HG03095 (cell line): ENCODE data around the gene JSRP1.

ENCODE experiments used
- ATAC-seq: cut with Tn5 transposase; IDR thresholded peaks from one replicate; pipeline ENCODE4 v1.9.1; 2021; ENCODE audit warnings: moderate library complexity; ENCODE audit not compliant: unreplicated experiment

The JSRP1 gene

GRCh38 chr19:2268480-2268830 lies 12.2 kb upstream of the JSRP1 start:
- no peak for ATAC-seq

DNA sequence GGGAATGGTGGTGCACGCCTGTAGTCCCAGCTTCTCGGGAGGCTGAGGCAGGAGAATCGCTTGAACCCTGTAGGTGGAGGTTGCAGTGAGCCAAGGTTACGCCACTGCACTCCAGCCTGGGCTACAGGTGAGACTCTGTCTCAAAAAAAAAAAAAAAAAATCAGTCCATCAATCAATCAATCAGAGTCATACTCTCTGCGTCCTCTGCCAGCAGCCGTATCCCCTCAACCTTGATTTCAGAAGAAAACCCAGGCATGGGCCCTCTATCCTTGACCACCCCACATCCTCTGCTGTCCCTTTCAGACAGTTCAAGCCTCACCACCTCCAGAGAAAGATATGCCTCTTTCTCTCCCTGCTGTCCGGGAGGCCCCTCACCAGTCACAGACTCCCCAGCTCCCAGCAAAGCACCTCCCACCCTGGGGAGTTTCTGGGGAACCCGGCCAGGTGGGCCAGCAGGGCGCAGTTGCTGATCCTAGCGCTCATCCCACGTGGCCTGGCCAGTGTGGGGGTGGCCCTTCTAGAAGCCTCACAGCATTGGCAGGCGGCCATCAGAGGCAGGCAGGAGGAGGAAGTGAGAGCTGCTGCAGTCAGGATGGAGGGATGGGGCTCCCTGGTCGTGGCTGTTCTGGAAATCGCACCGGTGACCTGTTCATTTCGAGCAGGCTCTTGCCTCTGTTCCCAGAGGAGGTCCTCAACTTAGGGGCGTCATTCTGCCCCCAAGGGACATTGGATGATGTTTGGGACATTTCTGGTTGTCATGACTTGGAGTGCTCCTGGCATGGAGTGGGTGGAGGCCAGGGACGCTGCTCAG lies 10.2 kb upstream of the JSRP1 start:
- no peak for ATAC-seq

GRCh38 chr19:2261438-2262172 lies 5.4 kb upstream of the JSRP1 start:
- no peak for ATAC-seq

DNA sequence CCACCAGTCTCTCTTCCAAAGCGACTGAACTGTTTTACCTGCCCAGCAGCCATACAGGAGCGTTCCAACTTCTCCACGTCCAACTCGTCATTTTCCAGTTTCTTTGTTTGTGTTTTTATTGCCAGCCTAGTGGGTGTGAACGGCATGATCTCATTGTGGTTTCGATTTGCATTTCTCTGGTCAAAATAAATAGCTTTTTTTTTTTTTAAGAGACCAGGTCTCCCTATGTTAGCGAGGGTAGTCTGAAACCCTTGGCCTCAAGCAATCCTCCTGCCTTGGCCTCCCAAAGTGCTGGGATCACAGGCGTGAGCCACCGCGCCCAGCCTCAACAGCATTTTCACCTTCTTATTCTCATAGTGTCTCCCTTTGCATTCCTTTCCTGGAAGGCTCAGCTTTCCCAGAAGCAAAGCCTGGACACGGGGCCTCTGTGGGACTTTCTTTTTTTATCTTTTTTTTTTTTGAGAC lies 4.2 kb upstream of the JSRP1 start:
- no peak for ATAC-seq

DNA sequence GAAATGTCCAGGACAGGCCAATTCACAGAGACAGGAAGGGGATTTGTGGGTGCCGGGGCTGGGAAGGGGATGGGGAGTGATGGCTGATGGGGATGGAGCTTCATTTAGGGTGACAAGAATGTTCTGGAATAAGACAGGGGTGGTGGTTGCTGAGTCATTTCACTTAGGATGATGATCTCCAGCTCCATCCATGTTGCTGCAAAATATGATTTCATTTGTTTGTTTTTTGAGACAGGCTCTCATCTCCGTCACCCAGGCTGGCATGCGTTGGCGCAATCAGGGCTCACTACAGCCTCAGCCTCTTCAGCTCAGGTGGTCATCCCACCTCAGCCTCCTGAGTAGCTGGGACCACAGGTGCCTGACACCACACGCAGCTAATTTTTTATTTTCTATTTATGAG lies 3.1 kb upstream of the JSRP1 start:
- ATAC-seq, result no peak

- ATAC-seq, result no peak
These were observed 938 bp downstream of the JSRP1 start for GRCh38 chr19:2255112-2255845.

GRCh38 chr19:2254064-2254872 lies 1.9 kb downstream of the JSRP1 start:
- ATAC-seq, result no peak

DNA sequence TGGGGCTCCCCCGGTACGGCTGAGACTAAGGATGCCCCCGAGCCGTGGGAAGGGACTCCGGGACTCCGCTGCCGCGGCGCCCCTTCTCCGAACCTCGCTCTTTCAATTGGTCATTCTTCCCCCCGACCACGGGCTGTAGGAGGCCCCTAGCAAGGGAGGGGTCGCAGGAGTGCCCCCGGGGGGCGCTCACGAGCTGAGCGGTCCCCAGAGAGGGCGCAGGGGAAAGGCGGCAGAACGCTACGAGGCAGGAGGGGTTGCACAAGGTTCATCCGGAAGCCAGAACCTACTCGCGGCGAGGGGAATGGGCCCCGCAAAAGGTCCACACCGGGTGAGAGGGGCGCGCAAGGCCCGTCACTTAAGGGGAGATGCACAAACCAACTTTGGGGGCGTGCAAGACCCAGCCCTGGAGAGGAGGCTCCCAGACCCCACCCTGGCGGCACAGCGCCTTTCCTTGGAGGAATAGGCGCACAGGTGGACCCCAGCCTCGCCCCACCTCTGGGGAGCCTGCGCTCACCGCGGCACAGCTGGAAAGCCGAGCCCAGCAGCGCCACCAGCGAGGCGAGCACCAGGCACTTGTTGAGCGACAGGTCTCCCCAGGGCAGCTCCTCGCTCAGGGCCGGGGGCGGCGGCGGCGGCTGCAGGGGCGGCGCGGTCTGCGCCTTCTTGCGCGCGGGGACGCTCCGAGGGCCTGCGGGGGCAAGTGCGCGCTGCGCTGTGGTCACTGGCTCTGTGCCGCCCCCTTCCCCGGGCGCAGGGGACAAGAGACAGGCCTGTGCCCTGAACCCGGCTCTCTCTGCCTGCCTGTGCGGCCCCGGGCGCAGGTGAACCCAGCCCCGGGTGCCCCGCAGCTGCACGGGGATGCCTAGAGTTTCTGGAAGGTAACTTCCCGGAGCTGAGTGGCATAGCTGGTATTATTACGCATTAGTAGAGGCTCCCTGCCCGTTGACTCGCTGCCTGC lies 2.8 kb downstream of the JSRP1 start:
- ATAC-seq, result no peak

DNA sequence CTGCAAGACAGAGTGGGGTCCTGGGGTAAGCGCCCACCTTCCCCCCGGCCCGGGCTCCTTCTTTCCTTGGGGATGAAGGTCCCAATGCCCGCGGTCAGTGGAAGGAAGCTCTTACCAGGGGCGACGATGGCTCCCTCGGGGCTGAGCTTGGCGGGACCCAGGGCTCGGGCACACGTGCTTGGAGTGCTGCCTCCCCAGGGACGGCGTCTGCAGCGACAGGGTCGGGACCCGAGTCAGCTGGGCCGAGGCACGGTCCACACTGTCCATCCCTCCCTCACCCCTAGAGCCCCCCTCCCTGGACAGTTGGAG lies 3.5 kb downstream of the JSRP1 start:
- no peak for ATAC-seq

DNA sequence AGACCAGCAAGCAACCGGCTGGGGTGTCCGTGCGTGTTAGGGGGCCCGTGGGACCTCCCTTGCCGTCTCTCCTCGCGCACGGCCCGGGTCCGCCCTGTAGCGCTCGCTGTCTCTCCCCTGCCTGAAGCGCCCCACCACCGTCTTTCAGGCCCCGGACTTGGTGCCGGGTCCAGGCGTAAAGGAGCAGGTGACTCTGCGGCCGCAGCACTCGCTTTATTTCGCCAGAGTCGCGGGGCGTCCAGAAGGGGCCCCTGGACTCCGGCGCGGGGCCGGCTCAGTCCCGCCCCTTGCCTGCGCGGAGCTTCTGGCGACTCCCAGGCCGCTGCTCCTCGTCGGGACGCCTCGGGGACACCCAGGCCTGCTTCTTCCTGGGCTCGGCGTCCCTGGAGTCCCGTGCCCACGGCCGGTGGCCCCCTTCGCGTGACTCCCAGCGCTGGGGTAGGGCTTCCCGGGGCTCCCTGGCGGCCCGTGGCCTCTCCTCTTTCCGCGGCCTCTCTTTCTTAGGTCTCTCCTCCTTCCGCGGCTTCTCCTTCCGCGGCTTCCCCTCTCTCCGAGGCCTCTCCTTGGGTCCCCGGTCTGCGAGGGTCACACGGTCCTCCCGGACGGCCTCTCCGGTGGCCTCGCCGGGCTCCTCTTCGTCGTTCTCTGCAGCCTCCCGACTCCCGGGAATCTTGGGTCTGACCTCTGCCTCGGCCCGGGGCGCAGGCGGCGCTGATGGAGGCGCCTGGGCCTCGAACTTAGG lies 4.0 kb downstream of the JSRP1 start:
- no peak for ATAC-seq

DNA sequence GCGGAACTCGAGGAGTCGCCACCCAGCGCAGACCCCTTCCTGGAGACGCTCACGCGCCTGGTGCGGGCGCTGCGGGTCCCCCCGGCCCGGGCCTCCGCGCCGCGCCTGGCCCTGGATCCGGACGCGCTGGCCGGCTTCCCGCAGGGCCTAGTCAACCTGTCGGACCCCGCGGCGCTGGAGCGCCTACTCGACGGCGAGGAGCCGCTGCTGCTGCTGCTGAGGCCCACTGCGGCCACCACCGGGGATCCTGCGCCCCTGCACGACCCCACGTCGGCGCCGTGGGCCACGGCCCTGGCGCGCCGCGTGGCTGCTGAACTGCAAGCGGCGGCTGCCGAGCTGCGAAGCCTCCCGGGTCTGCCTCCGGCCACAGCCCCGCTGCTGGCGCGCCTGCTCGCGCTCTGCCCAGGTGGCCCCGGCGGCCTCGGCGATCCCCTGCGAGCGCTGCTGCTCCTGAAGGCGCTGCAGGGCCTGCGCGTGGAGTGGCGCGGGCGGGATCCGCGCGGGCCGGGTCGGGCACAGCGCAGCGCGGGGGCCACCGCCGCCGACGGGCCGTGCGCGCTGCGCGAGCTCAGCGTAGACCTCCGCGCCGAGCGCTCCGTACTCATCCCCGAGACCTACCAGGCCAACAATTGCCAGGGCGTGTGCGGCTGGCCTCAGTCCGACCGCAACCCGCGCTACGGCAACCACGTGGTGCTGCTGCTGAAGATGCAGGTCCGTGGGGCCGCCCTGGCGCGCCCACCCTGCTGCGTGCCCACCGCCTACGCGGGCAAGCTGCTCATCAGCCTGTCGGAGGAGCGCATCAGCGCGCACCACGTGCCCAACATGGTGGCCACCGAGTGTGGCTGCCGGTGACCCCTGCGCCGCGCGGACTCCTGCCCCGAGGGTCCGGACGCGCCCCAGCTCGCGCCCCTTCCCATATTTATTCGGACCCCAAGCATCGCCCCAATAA lies 4.8 kb downstream of the JSRP1 start:
- no peak for ATAC-seq

DNA sequence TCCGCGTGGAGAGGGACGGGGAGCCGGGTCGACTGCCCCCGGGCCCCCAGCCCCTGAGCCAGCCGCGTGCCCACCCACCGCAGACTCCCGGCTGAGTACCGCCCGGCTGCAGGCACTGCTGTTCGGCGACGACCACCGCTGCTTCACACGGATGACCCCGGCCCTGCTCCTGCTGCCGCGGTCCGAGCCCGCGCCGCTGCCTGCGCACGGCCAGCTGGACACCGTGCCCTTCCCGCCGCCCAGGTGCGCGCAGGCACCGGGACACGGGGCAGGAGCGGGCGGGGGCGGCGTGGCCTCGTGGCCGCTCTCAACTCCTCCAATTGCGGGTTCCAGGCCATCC lies 5.5 kb downstream of the JSRP1 start:
- no peak for ATAC-seq

GRCh38 chr19:2249880-2250765 lies 6.1 kb downstream of the JSRP1 start:
- no peak for ATAC-seq

GRCh38 chr19:2249010-2249866 lies 7.0 kb downstream of the JSRP1 start, which contains the start of gene AMH:
AMH (plus strand) TSS chr19:2249323; CDS start chr19:2249333, 10 bp downstream.
- ATAC-seq, result no peak

- ATAC-seq, result no peak
These were observed 7.8 kb downstream of the JSRP1 start for GRCh38 chr19:2248136-2249009.
